ENCODE measurements around the gene CNNM1.

The CNNM1 gene

GRCh38 chr10:99353182-99353581 lies 24.0 kb downstream of the CNNM1 start:
- TF ChIP-seq ELF4 (IDR thresholded peaks at IDR 0.05) (no peak), NFRKB (IDR thresholded peaks at IDR 0.05) (no peak), BHLHE40 (IDR thresholded peaks at IDR 0.05; ENCODE audit: borderline replicate concordance) (no peak), PKNOX1 (IDR thresholded peaks at IDR 0.05) (no peak), TARDBP (IDR thresholded peaks at IDR 0.05) (no peak), HDGF (IDR thresholded peaks at IDR 0.05; ENCODE audit: borderline replicate concordance) (no peak), FOXA1 (IDR thresholded peaks at IDR 0.05) (no peak), CTBP1 (IDR thresholded peaks at IDR 0.05; ENCODE audit: borderline replicate concordance) (no peak), ARNT (IDR thresholded peaks at IDR 0.05) (no peak), ZNF384 (IDR thresholded peaks at IDR 0.05) (no peak), FOXK2 (IDR thresholded peaks at IDR 0.05) (no peak), SP1 (IDR thresholded peaks at IDR 0.05) (no peak), L3MBTL2 (conservative IDR thresholded peaks at IDR 0.05) (no peak), SUZ12 (IDR thresholded peaks at IDR 0.05) (no peak)
- ChIA-PET CTCF (no interaction called here), POLR2A (no interaction called here)
- DNase-seq (ENCODE audit: extremely low spot score) = no peak

- TF ChIP-seq ELF4 (IDR thresholded peaks at IDR 0.05) (no peak), SUZ12 (IDR thresholded peaks at IDR 0.05) (no peak), LEF1 (IDR thresholded peaks at IDR 0.05; ENCODE audit: borderline replicate concordance) (no peak), BHLHE40 (IDR thresholded peaks at IDR 0.05; ENCODE audit: borderline replicate concordance) (no peak), NFRKB (IDR thresholded peaks at IDR 0.05) (no peak), SP1 (IDR thresholded peaks at IDR 0.05) (no peak), FOXA1 (IDR thresholded peaks at IDR 0.05) (no peak), FOXM1 (IDR thresholded peaks at IDR 0.05; ENCODE audit: borderline replicate concordance) (no peak), HDGF (IDR thresholded peaks at IDR 0.05; ENCODE audit: borderline replicate concordance) (no peak), L3MBTL2 (conservative IDR thresholded peaks at IDR 0.05) (no peak), TARDBP (IDR thresholded peaks at IDR 0.05) (no peak)
- no peak for DNase-seq (ENCODE audit: extremely low spot score)
- CTCF ChIA-PET = no interaction called here
- POLR2A ChIA-PET = no interaction called here
These were observed 28.5 kb downstream of the CNNM1 start for GRCh38 chr10:99357691-99358090.

GRCh38 chr10:99358101-99358500 lies 28.9 kb downstream of the CNNM1 start:
- CTCF ChIA-PET = no interaction called here
- no peak for DNase-seq (ENCODE audit: extremely low spot score)
- TF ChIP-seq ELF4 (IDR thresholded peaks at IDR 0.05) (no peak), ARNT (IDR thresholded peaks at IDR 0.05) (no peak), LEF1 (IDR thresholded peaks at IDR 0.05; ENCODE audit: borderline replicate concordance) (no peak), TARDBP (IDR thresholded peaks at IDR 0.05) (no peak), SP1 (IDR thresholded peaks at IDR 0.05) (no peak), CTBP1 (IDR thresholded peaks at IDR 0.05; ENCODE audit: borderline replicate concordance) (no peak), FOXK2 (IDR thresholded peaks at IDR 0.05) (no peak), L3MBTL2 (conservative IDR thresholded peaks at IDR 0.05) (no peak), FOXM1 (IDR thresholded peaks at IDR 0.05; ENCODE audit: borderline replicate concordance) (no peak), FOXA1 (IDR thresholded peaks at IDR 0.05) (no peak), SUZ12 (IDR thresholded peaks at IDR 0.05) (no peak), HDGF (IDR thresholded peaks at IDR 0.05; ENCODE audit: borderline replicate concordance) (no peak)
- POLR2A ChIA-PET = no interaction called here

- TF ChIP-seq TARDBP (IDR thresholded peaks at IDR 0.05) (no peak), FOXK2 (IDR thresholded peaks at IDR 0.05) (no peak), LEF1 (IDR thresholded peaks at IDR 0.05; ENCODE audit: borderline replicate concordance) (no peak), SP1 (IDR thresholded peaks at IDR 0.05) (no peak)
- CTCF ChIA-PET = interaction anchor here (1.0 kb wide), 1 partner anchor 11 kb away, joined by 6 read pairs; no protein-coding TSS in a partner anchor
- DNase-seq (ENCODE audit: extremely low spot score) = no peak
- POLR2A ChIA-PET = interaction anchor here (0.6 kb wide), 1 partner anchor 1198 kb away, joined by 3 read pairs; no protein-coding TSS in a partner anchor
These were observed 31.8 kb downstream of the CNNM1 start for GRCh38 chr10:99360934-99361333.

GRCh38 chr10:99364125-99364524 lies 35.0 kb downstream of the CNNM1 start:
- CTCF ChIA-PET = interaction anchor here (0.6 kb wide), 1 partner anchor 9 kb away, joined by 3 read pairs; no protein-coding TSS in a partner anchor
- no peak for DNase-seq (ENCODE audit: extremely low spot score)
- POLR2A ChIA-PET = no interaction called here
- TF ChIP-seq PKNOX1 (IDR thresholded peaks at IDR 0.05) (no peak), ARNT (IDR thresholded peaks at IDR 0.05) (no peak)

- CTCF ChIA-PET = no interaction called here
- POLR2A ChIA-PET = no interaction called here
- TF ChIP-seq SUZ12 (IDR thresholded peaks at IDR 0.05) (no peak), LEF1 (IDR thresholded peaks at IDR 0.05; ENCODE audit: borderline replicate concordance) (no peak), CTBP1 (IDR thresholded peaks at IDR 0.05; ENCODE audit: borderline replicate concordance) (no peak), ZNF384 (IDR thresholded peaks at IDR 0.05) (no peak), SP1 (IDR thresholded peaks at IDR 0.05) (no peak), PKNOX1 (IDR thresholded peaks at IDR 0.05) (no peak), BHLHE40 (IDR thresholded peaks at IDR 0.05; ENCODE audit: borderline replicate concordance) (no peak), HDGF (IDR thresholded peaks at IDR 0.05; ENCODE audit: borderline replicate concordance) (no peak), TARDBP (IDR thresholded peaks at IDR 0.05) (no peak), FOXA1 (IDR thresholded peaks at IDR 0.05) (no peak), FOXM1 (IDR thresholded peaks at IDR 0.05; ENCODE audit: borderline replicate concordance) (no peak), L3MBTL2 (conservative IDR thresholded peaks at IDR 0.05) (no peak), NFRKB (IDR thresholded peaks at IDR 0.05) (no peak), ELF4 (IDR thresholded peaks at IDR 0.05) (no peak), ARNT (IDR thresholded peaks at IDR 0.05) (no peak)
- DNase-seq (ENCODE audit: extremely low spot score) = no peak
These were observed 36.2 kb downstream of the CNNM1 start for GRCh38 chr10:99365311-99365710.

GRCh38 chr10:99365736-99366135 lies 36.6 kb downstream of the CNNM1 start:
- ChIA-PET POLR2A (no interaction called here), CTCF (no interaction called here)
- no peak for DNase-seq (ENCODE audit: extremely low spot score)
- TF ChIP-seq CTBP1 (IDR thresholded peaks at IDR 0.05; ENCODE audit: borderline replicate concordance) (no peak), BHLHE40 (IDR thresholded peaks at IDR 0.05; ENCODE audit: borderline replicate concordance) (no peak), SUZ12 (IDR thresholded peaks at IDR 0.05) (no peak), ELF4 (IDR thresholded peaks at IDR 0.05) (no peak), SP1 (IDR thresholded peaks at IDR 0.05) (no peak), FOXA1 (IDR thresholded peaks at IDR 0.05) (no peak), ARNT (IDR thresholded peaks at IDR 0.05) (no peak)

All from HEK293T (cell line).